ENCODE results near the gene SLC5A4.
"Not testable (repeated sequence)": the region's sequence is repeated elsewhere in the genome, so short reads cannot be mapped to it uniquely, and the experiment has no call there.

Gene SLC5A4

GRCh38 chr22:32202161-32202538 is 53.0 kb downstream of the SLC5A4 start:
- CTCF ChIA-PET, result interaction anchor here (0.9 kb wide), 2 partner anchors 32 to 64 kb away, joined by 3 to 4 read pairs; no protein-coding TSS in a partner anchor
- TF ChIP-seq L3MBTL2 (conservative IDR thresholded peaks at IDR 0.05) (no peak), ELF4 (IDR thresholded peaks at IDR 0.05) (no peak), FOXM1 (IDR thresholded peaks at IDR 0.05; ENCODE audit: borderline replicate concordance) (no peak), ZNF384 (IDR thresholded peaks at IDR 0.05) (no peak), CTBP1 (IDR thresholded peaks at IDR 0.05; ENCODE audit: borderline replicate concordance) (no peak), ARNT (IDR thresholded peaks at IDR 0.05) (no peak), FOXA1 (IDR thresholded peaks at IDR 0.05) (no peak), NFRKB (IDR thresholded peaks at IDR 0.05) (no peak), PKNOX1 (IDR thresholded peaks at IDR 0.05) (no peak), FOXK2 (IDR thresholded peaks at IDR 0.05) (no peak), BHLHE40 (IDR thresholded peaks at IDR 0.05; ENCODE audit: borderline replicate concordance) (no peak), TARDBP (IDR thresholded peaks at IDR 0.05) (no peak), SP1 (IDR thresholded peaks at IDR 0.05) (no peak), HDGF (IDR thresholded peaks at IDR 0.05; ENCODE audit: borderline replicate concordance) (no peak), LEF1 (IDR thresholded peaks at IDR 0.05; ENCODE audit: borderline replicate concordance) (no peak), SUZ12 (IDR thresholded peaks at IDR 0.05) (no peak)
- POLR2A ChIA-PET, result no interaction called here
- DNase-seq (ENCODE audit: extremely low spot score), result no peak

DNA sequence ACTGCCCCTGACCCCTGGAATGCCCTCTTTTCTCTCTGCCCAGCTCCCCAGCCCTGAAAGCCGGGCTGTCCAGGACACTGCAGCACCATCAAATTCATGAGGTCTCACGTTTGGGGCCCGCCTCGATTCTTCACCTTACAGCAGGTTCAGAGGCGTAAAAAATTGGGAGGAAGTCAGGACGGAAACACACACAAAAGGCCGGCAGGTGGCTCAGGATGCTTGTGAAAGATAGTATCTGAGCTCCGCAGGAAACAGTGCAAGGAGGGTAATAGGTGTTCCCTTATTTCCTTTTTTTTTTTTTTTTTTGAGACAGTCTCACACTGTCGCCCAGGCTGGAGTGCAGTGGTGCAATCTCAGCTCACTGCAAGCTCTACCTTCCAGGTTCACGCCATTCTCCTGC is 54.4 kb downstream of the SLC5A4 start:
- ChIA-PET CTCF (interaction anchor here (0.7 to 1.4 kb wide), 2 partner anchors 12 to 65 kb away, joined by 3 read pairs; no protein-coding TSS in a partner anchor), POLR2A (interaction anchor here (0.6 to 1.1 kb wide), 2 partner anchors 12 to 20 kb away, joined by 3 read pairs; no protein-coding TSS in a partner anchor)
- DNase-seq (ENCODE audit: extremely low spot score), result no peak
- TF ChIP-seq FOXA1 (IDR thresholded peaks at IDR 0.05) (no peak), FOXK2 (IDR thresholded peaks at IDR 0.05) (no peak), CTBP1 (IDR thresholded peaks at IDR 0.05; ENCODE audit: borderline replicate concordance) (no peak), LEF1 (IDR thresholded peaks at IDR 0.05; ENCODE audit: borderline replicate concordance) (no peak), BHLHE40 (IDR thresholded peaks at IDR 0.05; ENCODE audit: borderline replicate concordance) (no peak), PKNOX1 (IDR thresholded peaks at IDR 0.05) (no peak), NFRKB (IDR thresholded peaks at IDR 0.05) (no peak), FOXM1 (IDR thresholded peaks at IDR 0.05; ENCODE audit: borderline replicate concordance) (no peak), ARNT (IDR thresholded peaks at IDR 0.05) (no peak), L3MBTL2 (conservative IDR thresholded peaks at IDR 0.05) (no peak), ELF4 (IDR thresholded peaks at IDR 0.05) (no peak), TARDBP (IDR thresholded peaks at IDR 0.05) (no peak), SUZ12 (IDR thresholded peaks at IDR 0.05) (no peak)

GRCh38 chr22:32199961-32200360 is 55.2 kb downstream of the SLC5A4 start:
- TF ChIP-seq FOXK2 (IDR thresholded peaks at IDR 0.05) (no peak), NFRKB (IDR thresholded peaks at IDR 0.05) (no peak), ARNT (IDR thresholded peaks at IDR 0.05) (no peak), L3MBTL2 (conservative IDR thresholded peaks at IDR 0.05) (no peak), TARDBP (IDR thresholded peaks at IDR 0.05) (no peak), PKNOX1 (IDR thresholded peaks at IDR 0.05) (no peak), ELF4 (IDR thresholded peaks at IDR 0.05) (no peak), BHLHE40 (IDR thresholded peaks at IDR 0.05; ENCODE audit: borderline replicate concordance) (no peak), LEF1 (IDR thresholded peaks at IDR 0.05; ENCODE audit: borderline replicate concordance) (no peak), FOXA1 (IDR thresholded peaks at IDR 0.05) (no peak), FOXM1 (IDR thresholded peaks at IDR 0.05; ENCODE audit: borderline replicate concordance) (no peak), HDGF (IDR thresholded peaks at IDR 0.05; ENCODE audit: borderline replicate concordance) (no peak), SUZ12 (IDR thresholded peaks at IDR 0.05) (no peak)
- ChIA-PET CTCF (interaction anchor here (0.6 to 1.4 kb wide), 2 partner anchors 66 to 470 kb away, joined by 3 read pairs; no protein-coding TSS in a partner anchor), POLR2A (interaction anchor here (1.1 kb wide), 1 partner anchor 19 kb away, joined by 3 read pairs; no protein-coding TSS in a partner anchor)

GRCh38 chr22:32199341-32199740 is 55.8 kb downstream of the SLC5A4 start:
- CTCF ChIA-PET, result interaction anchor here (0.6 kb wide), 1 partner anchor 469 kb away, joined by 3 read pairs; no protein-coding TSS in a partner anchor
- POLR2A ChIA-PET, result no interaction called here
- DNase-seq (ENCODE audit: extremely low spot score), result no peak
- TF ChIP-seq HDGF (IDR thresholded peaks at IDR 0.05; ENCODE audit: borderline replicate concordance), result no peak
- TF ChIP-seq SUZ12 (IDR thresholded peaks at IDR 0.05), result no peak
- TF ChIP-seq LEF1 (IDR thresholded peaks at IDR 0.05; ENCODE audit: borderline replicate concordance), result no peak
- no peak for TF ChIP-seq PKNOX1 (IDR thresholded peaks at IDR 0.05)
- TF ChIP-seq FOXA1 (IDR thresholded peaks at IDR 0.05), result no peak
- TF ChIP-seq BHLHE40 (IDR thresholded peaks at IDR 0.05; ENCODE audit: borderline replicate concordance), result no peak
- no peak for TF ChIP-seq ARNT (IDR thresholded peaks at IDR 0.05)
- TF ChIP-seq TARDBP (IDR thresholded peaks at IDR 0.05), result no peak
- TF ChIP-seq FOXM1 (IDR thresholded peaks at IDR 0.05; ENCODE audit: borderline replicate concordance), result no peak
- no peak for TF ChIP-seq L3MBTL2 (conservative IDR thresholded peaks at IDR 0.05)
- no peak for TF ChIP-seq ELF4 (IDR thresholded peaks at IDR 0.05)
- TF ChIP-seq SP1 (IDR thresholded peaks at IDR 0.05), result no peak
- TF ChIP-seq NFRKB (IDR thresholded peaks at IDR 0.05), result no peak

More at GRCh38 chr22:32199961-32200360, 55.2 kb downstream of the SLC5A4 start:
- DNase-seq (ENCODE audit: extremely low spot score), result no peak

GRCh38 chr22:32197553-32198226 is 57.5 kb downstream of the SLC5A4 start:
- DNase-seq (ENCODE audit: extremely low spot score); POLR2A ChIA-PET; CTCF ChIA-PET: not testable (repeated sequence)

DNA sequence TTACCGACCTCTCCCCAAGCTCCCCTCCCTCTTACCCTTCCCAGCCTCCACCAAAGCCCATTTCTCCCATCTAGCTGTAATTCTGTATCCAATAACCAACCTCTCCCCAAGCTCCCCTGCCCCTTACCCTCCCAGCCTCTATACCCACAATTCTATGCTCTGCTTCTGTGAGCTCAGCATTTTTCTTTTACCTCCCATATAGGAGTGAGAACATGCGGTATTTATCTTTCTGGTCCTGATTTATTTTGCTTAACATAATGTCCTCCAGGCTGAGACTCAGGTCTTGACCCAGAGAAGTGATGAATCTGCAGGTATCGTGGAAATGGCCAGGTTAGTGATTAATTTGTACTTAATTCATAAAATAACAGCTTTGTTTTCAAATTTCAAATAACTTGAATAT is 59.2 kb downstream of the SLC5A4 start:
- DNase-seq (ENCODE audit: extremely low spot score); CTCF ChIA-PET: not testable (repeated sequence)
- POLR2A ChIA-PET, result interaction anchor here (1.0 kb wide), 1 partner anchor 9 kb away, joined by 5 read pairs; the partner anchor contains the start of gene RFPL2

- DNase-seq (ENCODE audit: extremely low spot score); CTCF ChIA-PET; POLR2A ChIA-PET: not testable (repeated sequence)
Observed at GRCh38 chr22:32193346-32193745, 61.8 kb downstream of the SLC5A4 start.

- POLR2A ChIA-PET; DNase-seq (ENCODE audit: extremely low spot score); CTCF ChIA-PET: not testable (repeated sequence)
Observed at GRCh38 chr22:32191021-32191420, 64.1 kb downstream of the SLC5A4 start.
